ENCODE measurements around the gene CIB1.
"Not testable (repeated sequence)": the region's sequence is repeated elsewhere in the genome, so short reads cannot be mapped to it uniquely, and the experiment has no call there.

Gene CIB1

GRCh38 chr15:90233387-90234095 lies at the start of gene CIB1:
Gene CIB1 (minus strand): TSS chr15:90233941. CDS start chr15:90233885, 56 bp downstream.
- peak; percentile 86 for DNase-seq

GRCh38 chr15:90281637-90282036 lies 47.9 kb upstream of the CIB1 start:
- not testable (repeated sequence) for DNase-seq

GRCh38 chr15:90280743-90281142 lies 47.0 kb upstream of the CIB1 start:
- not testable (repeated sequence) for DNase-seq

GRCh38 chr15:90278467-90278866 lies 44.7 kb upstream of the CIB1 start:
- DNase-seq, result not testable (repeated sequence)

- DNase-seq, result no peak
Observed at GRCh38 chr15:90271459-90272166, 37.9 kb upstream of the CIB1 start.

GRCh38 chr15:90270502-90271150 lies 36.9 kb upstream of the CIB1 start:
- DNase-seq, result no peak

GRCh38 chr15:90268415-90268814 lies 34.7 kb upstream of the CIB1 start:
- DNase-seq, result no peak

- no peak for DNase-seq
Observed at GRCh38 chr15:90266485-90266884, 32.7 kb upstream of the CIB1 start.

GRCh38 chr15:90266061-90266431 lies 32.3 kb upstream of the CIB1 start:
- DNase-seq, result no peak

- peak; percentile 40 for DNase-seq
Observed at GRCh38 chr15:90265271-90266060, 31.7 kb upstream of the CIB1 start, which contains the start of gene NGRN. Gene NGRN (plus strand): TSS chr15:90265672. CDS start chr15:90265713, 41 bp downstream.

GRCh38 chr15:90264671-90265070 lies 30.9 kb upstream of the CIB1 start:
- DNase-seq, result no peak

GRCh38 chr15:90262426-90262825 lies 28.7 kb upstream of the CIB1 start:
- no peak for DNase-seq

GRCh38 chr15:90261811-90262210 lies 28.1 kb upstream of the CIB1 start:
- DNase-seq, result no peak

- not testable (repeated sequence) for DNase-seq
Observed at GRCh38 chr15:90260731-90261130, 27.0 kb upstream of the CIB1 start.

GRCh38 chr15:90259524-90259923 lies 25.8 kb upstream of the CIB1 start:
- no peak for DNase-seq

GRCh38 chr15:90257776-90258175 lies 24.0 kb upstream of the CIB1 start:
- DNase-seq, result no peak

- peak; percentile 42 for DNase-seq
Observed at GRCh38 chr15:90249203-90249863, 15.6 kb upstream of the CIB1 start, which contains the start of gene TTLL13. Gene TTLL13 (plus strand): TSS chr15:90249556. CDS start chr15:90250631, 1,075 bp downstream.

- no peak for DNase-seq
Observed at GRCh38 chr15:90248789-90249202, 15.1 kb upstream of the CIB1 start.

- no peak for DNase-seq
Observed at GRCh38 chr15:90243943-90244639, 10.3 kb upstream of the CIB1 start.

GRCh38 chr15:90241343-90242192 lies 7.8 kb upstream of the CIB1 start:
- DNase-seq, result no peak

GRCh38 chr15:90240856-90241255 lies 7.1 kb upstream of the CIB1 start:
- DNase-seq, result no peak
